ENCODE measurements around the gene ACTR3.

The ACTR3 gene

GRCh38 chr2:113876503-113877387 lies 13.1 kb upstream of the ACTR3 start:
- Histone ChIP-seq H3K4me3 (no peak overlapping the region), H3K27ac (no peak overlapping the region)
- no peak for DNase-seq (ENCODE audit: low spot score)
- TF ChIP-seq CTCF (IDR thresholded peaks at IDR 0.05) = no peak

GRCh38 chr2:113877711-113878598 lies 11.9 kb upstream of the ACTR3 start:
- Histone ChIP-seq H3K4me3 (no peak overlapping the region), H3K27ac (peak overlapping the region in 1 of 2 donors; percentile 1)
- no peak for TF ChIP-seq CTCF (IDR thresholded peaks at IDR 0.05)
- DNase-seq (ENCODE audit: low spot score) = no peak

GRCh38 chr2:113878743-113879142 lies 11.1 kb upstream of the ACTR3 start:
- H3K27ac ChIP-seq = no peak overlapping the region

GRCh38 chr2:113879457-113879856 lies 10.4 kb upstream of the ACTR3 start:
- Histone ChIP-seq H3K4me3 (no peak overlapping the region), H3K27ac (no peak overlapping the region)
- DNase-seq (ENCODE audit: low spot score) = no peak
- TF ChIP-seq CTCF (IDR thresholded peaks at IDR 0.05) = no peak

More at GRCh38 chr2:113878743-113879142, 11.1 kb upstream of the ACTR3 start:
- H3K4me3 ChIP-seq = no peak overlapping the region
- DNase-seq (ENCODE audit: low spot score) = no peak
- TF ChIP-seq CTCF (IDR thresholded peaks at IDR 0.05) = no peak

- no peak for TF ChIP-seq CTCF (IDR thresholded peaks at IDR 0.05)
- Histone ChIP-seq H3K4me3 (no peak overlapping the region), H3K27ac (peak overlapping the region in 1 of 2 donors; percentile 57)
- DNase-seq (ENCODE audit: low spot score) = no peak
Measured at GRCh38 chr2:113886479-113887008, 3.3 kb upstream of the ACTR3 start.

GRCh38 chr2:113887009-113887792 lies 2.7 kb upstream of the ACTR3 start:
- no peak for DNase-seq (ENCODE audit: low spot score)
- TF ChIP-seq CTCF (IDR thresholded peaks at IDR 0.05) = no peak
- Histone ChIP-seq H3K27ac (peak overlapping the region in 1 of 2 donors; percentile 57), H3K4me3 (no peak overlapping the region)
